GM19438 (cell line): Measurements from ENCODE around the gene SGCD.

Experiments
- ATAC-seq: cut with Tn5 transposase; IDR thresholded peaks from one replicate; pipeline ENCODE4 v1.9.1; 2021; ENCODE audit warnings: low read depth; ENCODE audit not compliant: unreplicated experiment

The SGCD gene

GRCh38 chr5:156682971-156683370 is 356.0 kb downstream of the SGCD start:
- ATAC-seq = no peak

- ATAC-seq = no peak
Observed at GRCh38 chr5:156683509-156683908, 356.5 kb downstream of the SGCD start.

DNA sequence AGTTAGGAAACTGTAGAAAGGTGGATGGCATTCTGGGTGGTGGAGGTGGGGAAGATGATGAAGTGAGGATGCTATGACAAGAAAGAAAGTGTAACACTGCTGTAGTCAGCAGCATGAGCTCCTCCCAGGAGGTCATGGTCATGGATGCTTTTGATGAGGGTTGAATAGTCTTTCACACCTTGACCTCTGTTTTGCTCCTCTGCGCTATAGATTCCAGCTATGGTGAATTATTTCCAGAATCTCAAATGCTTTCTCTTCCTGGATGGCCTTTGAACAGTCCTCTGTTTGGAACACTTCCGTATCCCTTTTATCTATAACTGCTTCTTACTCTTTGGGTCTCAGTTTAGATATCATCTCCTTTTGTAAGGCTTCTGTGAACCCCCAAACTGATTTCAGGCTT is 357.3 kb downstream of the SGCD start:
- ATAC-seq = no peak

GRCh38 chr5:156685481-156685880 is 358.5 kb downstream of the SGCD start:
- no peak for ATAC-seq

GRCh38 chr5:156686380-156686779 is 359.4 kb downstream of the SGCD start:
- no peak for ATAC-seq

DNA sequence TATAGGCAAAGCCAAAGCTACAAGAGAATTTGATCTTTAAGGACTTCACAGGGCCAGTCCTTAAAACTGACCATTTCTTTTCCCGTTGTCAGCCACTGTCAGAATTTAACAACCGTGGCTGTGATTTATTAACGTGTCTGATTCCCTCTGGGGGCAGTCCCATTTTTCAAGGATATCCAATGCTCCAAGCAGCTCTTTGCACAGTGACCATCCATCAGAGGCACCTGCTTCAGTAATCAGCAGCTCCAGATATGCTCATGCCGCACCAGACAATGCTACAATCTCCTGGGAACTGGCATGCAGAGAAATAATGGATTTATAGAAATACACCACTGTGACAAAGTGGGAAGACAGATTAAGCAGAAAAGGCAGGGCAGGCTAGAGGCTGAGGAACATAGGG is 359.8 kb downstream of the SGCD start:
- no peak for ATAC-seq

DNA sequence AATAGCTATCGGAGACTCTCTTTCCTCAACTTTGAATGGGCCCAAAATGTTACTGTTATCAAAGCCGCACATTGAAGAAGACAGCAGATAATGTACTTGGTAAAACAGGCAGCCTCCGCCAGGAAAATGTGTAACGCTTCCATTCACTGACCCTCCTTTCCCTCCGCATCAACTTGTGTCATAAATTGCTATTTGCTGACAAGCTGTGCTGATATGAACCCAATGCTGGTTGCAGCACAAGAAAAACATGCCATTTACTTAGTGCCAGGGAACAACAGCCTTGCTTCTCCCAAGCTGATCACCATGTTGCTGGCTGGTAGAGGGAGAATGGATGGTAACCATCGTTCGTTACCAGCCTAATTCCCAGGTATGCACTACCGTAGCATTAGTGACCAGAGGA is 360.6 kb downstream of the SGCD start:
- no peak for ATAC-seq

DNA sequence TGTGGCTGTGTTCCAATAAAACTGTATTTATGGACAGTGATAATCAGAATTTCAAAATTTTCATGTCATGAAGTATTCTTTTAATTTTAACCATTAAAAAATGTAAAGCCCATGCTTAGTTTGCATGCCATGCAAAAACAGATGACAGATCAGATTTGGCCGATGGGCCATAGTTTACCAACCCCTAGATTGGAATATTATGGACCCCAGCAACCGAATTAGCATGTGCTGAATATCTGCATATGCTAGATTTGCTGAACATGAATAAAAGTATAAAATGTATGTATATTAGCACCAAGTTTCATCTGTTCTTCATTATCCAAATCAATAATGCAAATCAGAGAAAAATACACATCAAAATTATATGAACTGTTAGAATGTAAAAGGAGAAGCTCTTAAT is 364.6 kb downstream of the SGCD start:
- no peak for ATAC-seq

GRCh38 chr5:156693113-156693512 is 366.1 kb downstream of the SGCD start:
- ATAC-seq = no peak

DNA sequence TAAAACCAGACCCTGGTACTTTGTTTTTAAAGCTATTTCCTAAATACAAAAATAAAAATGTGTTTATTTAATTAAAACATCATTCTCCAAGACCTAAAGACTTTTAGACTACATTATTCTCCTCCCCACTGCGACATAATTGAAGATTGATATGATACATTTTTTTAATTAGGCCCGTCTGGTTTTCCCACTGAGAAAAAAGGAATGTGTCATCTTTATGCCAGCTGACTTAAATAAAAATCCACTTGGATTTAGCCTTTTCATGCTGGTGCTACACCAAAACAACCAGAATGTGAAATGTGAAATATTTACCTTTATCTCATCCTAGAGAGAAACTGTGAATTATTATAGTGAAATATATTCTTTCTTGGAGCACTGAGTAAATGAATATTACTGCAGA is 367.6 kb downstream of the SGCD start:
- no peak for ATAC-seq

- no peak for ATAC-seq
Observed at GRCh38 chr5:156695774-156696173, 368.8 kb downstream of the SGCD start.

GRCh38 chr5:156698323-156698722 is 371.4 kb downstream of the SGCD start:
- ATAC-seq = no peak

GRCh38 chr5:156699147-156699546 is 372.2 kb downstream of the SGCD start:
- no peak for ATAC-seq

DNA sequence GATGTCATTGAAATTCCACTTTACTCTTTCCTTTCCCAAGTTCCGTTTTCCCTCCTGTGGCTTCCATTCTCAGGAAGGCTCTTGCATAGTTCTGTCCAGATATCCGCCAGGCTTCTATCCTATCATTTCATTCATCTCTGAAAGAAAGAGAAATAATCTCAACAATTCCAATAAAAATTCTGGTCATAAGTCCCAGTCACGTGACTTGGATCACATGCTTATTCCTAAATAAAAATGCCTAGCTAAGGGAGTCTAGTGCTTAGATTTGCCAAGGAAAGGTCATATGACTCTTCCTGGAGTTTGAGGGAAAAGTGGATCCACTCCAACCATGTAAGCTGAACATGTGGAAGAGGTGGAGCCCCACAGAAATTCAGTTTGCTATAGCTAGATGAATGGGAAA is 377.2 kb downstream of the SGCD start:
- no peak for ATAC-seq

DNA sequence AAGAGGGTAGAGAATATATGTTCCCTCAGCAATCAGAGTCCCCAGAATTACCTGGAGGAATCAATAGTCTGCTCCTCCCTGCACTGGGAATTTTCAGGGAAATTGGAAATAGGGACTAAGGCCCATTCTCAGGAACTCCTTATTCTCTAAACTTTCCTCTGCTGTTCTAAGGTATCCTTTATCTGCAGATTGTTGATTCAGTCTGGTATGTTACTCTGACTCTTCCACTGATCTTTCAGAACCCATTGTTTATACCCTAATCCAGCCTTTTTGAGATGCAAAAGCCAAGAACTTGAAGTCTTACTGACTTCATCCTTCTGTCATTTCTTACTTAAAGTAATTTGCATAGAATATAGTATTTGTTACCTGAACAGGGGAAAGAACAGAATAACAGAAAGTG is 379.7 kb downstream of the SGCD start:
- ATAC-seq = no peak

GRCh38 chr5:156707750-156708149 is 380.8 kb downstream of the SGCD start:
- no peak for ATAC-seq

GRCh38 chr5:156715287-156715686 is 388.3 kb downstream of the SGCD start:
- no peak for ATAC-seq

DNA sequence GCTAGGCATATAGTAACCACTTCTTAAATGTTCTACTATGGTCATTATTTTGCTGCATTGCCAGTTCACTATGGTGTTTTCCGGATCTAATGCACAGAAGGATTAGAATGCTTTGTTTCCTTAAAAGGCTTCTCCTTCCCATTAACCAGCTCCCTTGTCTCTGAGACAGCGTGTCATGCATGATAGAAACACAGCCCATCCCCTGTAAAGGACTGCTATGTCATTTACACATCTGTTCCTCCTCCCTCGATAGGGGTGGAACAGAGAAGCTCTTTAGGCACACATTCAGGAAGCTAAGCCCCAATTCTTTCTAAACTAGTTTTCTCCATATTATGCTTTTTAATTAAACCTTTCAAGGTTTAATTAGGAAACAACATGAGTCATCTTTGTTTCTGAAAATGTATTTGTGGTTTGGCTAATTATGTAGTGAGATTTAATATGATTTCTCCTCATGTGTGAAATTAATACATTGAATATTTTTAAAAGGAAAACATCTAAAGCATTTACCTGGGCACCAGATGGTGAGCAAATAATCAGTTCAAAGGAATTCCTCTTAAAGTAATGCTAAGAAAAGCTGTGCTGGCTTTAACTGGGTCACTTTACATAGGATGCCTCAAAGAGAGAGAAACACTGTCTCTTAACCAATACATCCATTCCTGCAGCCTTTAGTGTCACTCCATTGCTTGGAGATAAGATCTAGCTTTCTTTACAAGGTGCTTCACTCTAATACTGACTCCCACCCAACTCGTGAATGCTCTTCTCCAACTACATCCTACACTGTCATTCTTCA is 389.8 kb downstream of the SGCD start:
- no peak for ATAC-seq

DNA sequence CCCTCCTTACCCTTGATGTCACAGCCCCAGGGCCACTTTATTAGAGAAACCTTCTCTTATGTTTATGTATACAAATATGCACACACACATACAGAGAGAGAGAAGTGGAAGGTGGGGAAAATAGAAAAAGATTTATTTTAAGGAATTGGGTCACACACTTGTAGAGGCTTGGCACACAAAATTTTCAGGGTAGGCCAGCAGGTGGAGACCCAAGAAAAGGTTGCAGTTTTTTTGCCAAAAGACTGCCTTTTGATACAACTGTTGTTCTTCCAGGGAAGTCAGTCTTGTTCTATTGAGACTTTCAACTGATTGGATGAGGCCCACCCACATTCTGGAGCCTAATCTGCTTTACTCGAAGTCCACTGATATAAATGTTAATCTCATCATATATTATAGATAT is 392.0 kb downstream of the SGCD start:
- no peak for ATAC-seq

DNA sequence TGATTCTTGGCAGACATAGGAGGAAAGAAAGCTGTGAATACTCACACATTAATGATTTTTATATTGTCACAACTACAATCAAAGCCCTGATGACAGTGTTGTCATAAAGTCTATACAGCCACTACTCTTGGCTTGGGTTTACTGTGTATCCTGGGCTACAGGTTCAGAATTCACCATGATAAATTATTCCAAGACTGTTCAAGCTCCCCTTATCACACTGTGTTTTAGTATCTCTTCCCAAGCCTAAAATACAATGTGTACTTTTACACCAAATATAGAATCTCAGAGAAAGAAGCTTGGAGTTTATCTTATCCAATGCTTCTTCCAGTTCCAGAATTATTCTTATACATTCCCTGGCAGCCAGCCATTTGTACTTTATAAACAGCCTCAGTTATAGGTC is 395.4 kb downstream of the SGCD start:
- no peak for ATAC-seq

DNA sequence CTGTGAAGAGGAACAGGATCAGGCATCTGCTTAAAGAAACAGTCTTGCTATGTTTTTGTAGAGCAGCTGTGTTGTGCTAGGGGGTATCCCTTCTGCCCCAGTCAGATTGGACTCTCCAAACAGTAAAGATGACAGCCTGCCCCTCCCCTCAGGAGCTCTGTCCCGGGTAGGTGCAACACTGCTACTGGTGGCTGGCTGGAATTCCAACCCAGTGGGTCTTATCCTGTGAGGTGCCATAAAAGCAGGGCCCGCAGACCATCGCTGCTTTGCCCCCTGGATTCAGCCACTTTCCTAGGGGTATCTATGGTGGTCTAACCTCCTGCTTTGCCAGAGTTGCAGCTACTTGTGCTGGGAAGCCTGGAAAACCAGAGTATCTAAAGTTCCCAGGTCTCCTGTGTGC is 408.5 kb downstream of the SGCD start:
- no peak for ATAC-seq

DNA sequence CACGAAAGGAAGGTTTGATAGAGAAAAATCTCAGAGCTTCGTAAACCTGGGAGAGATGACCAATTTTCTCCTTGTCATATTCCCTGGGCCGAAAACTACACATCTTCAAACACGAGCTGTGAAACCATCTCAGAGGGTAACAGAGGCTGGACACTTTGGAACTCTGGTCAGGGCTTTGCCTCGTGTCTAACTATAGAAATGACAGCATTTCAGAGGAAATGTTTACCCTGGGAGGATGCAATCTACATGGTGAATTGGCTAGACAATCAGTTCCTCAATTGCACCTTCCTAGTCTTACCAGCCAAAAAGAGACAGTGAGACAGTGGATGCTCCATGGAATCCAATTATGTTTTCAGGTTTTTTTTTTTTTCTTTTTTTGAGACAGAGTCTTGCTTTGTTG is 414.6 kb downstream of the SGCD start:
- no peak for ATAC-seq

DNA sequence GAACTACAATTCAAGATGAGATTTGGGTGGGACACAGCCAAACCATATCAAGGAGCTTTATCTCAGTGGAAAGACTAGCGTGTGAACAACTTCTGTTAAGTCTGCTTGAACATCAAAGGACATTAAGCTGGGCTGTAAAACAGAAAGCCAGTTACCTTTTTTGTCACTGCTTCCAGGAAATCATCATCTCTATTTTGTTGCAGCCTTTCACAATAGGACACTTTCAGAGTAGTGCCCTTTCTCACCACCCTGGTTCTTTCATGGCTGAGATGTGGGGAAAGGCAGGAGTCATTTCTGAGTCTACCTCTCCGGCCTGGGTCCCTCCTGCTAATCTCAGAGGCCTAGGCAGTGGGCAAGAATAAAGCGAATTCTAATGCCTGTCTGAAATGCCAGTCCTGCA is 426.9 kb downstream of the SGCD start:
- ATAC-seq = no peak
